ENCODE results near the gene DTX1.
A peak's percentile ranks its signal among the peaks of the same experiment; 100 is the strongest.

Gene DTX1

DNA sequence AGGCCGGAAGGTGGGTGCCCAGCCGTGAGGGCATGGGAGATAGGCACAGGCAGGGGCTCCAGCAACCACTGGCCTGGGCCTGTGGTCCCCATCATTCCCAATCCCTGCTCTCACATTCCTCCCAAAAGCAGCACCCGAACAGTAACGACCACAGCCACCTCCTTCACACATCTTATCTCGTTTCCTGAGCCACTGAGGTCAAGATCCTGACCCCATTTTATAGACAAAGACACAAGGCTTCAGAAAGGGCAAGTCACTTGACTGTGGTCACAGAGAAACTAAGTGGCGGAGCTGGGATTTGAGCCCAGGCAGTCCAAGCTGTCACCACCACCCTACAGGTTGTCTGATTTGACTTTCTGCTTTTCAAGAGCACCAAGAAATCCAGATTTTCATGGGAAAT lies 38.9 kb downstream of the DTX1 start:
- DNase-seq (ENCODE audit: low read depth), result no peak

DNA sequence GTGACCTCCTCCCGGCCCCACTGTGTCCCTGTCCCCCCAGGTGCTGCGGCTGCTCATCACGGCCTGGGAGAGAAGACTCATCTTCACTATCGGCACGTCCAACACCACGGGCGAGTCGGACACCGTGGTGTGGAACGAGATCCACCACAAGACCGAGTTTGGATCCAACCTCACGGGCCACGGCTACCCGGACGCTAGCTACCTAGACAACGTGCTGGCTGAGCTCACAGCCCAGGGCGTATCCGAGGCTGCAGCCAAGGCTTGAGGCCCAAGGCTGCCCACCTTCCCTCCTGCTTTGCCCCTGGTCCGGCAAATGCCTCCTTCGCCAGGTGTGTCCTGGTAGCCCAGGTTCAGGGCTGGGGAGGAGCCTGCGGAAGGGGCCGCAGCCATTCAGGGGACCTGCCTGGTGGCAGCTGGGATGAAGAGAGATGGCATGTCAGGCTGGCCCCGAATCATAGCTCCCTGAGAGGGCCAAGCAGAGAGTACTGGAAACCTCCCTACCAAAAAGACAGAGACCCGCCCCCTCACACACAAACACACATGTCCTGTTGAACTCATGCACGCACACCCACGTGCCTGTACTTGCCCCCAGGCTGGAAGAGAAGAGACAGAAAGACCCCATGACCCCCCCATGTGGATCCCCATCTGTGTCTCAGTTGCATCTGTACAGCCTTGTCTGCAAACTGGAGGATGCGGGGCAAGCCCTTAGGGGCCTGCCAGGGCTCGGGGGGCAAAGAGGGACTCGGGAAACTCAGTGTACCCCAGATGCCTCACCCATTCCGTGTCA lies 40.3 kb downstream of the DTX1 start:
- no peak for DNase-seq (ENCODE audit: low read depth)

DNA sequence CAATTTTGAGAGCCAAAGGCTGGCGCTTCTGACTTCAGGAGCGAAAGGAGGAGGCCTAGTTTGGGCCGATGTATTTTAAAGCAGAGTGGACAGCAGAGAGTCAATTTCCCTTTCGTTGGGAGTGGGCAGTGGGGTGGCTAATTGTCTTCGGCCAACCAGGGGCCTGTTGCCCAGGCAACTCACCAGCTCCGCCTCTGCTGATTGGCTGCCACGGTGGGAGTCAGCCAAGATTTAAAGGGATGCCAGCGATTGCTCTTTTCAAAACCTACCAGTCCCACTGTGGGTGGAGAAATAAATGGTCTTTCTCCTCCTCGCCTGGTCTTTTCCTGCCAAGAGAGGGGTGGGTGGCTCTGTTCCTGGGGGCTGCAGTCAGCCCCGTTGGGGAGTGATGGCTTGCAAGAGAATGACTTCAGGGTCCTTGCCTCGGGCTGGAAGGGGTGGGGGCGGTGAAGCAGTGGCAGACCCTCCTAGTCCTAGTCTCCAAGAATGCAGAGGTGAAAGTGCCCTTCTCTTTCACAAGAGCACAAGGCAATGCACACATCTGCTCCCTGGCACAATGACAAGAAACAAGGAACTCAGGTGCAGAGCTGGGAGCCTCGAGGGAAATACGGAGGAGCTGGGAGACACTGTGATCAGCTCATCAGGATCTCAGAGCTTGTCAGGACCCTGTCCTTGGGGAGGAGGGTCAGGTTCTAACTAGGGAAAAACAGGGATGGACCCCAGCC lies 41.3 kb downstream of the DTX1 start:
- no peak for DNase-seq (ENCODE audit: low read depth)

DNA sequence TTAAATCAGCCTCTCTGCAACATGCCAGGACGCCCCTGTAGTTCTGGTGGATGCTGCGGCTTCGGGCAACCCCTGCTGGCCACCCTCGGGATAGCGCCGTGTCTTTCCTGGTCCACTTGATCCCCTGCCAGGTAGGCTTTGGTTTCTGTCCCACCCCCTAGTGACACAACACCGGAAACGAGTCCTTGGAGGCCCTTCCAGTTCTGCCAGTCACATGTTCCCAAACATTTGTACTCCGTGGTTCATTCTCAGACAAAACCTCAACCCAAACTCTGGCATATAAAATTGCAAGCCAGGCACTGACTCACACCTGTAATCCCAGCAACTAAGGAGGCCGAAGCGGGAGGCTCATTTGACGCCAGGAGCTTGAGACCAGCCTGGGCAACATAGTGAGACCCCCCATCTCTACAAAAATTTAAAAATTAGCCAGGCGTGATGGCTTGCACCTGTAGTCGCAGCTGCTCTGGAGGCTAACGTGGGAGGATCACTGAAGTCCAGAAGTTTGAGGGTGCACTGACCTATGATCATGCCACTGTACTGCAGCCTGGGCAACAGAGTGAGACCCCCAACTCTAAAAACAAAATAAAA lies 42.0 kb downstream of the DTX1 start:
- DNase-seq (ENCODE audit: low read depth), result peak; percentile 58

DNA sequence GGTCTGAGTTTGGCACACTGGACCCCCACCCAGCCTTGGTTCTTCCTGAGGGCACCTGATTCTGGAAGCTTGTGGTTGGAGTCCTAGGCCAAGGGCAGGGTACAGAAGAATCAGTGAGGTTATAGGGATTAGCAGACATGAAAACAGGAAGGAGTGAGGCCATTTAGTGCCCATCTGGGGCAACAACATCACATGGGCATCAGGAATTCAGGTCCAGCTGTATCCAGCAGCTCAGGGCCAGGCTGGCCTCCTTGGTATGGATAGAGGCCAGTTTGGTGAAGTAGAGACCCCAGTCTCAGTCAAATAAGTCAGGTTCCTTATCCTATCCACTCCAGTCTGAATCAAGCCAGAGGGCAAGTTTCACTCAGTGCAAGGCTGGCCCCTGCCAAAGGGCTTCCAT lies 42.8 kb downstream of the DTX1 start:
- DNase-seq (ENCODE audit: low read depth), result no peak

DNA sequence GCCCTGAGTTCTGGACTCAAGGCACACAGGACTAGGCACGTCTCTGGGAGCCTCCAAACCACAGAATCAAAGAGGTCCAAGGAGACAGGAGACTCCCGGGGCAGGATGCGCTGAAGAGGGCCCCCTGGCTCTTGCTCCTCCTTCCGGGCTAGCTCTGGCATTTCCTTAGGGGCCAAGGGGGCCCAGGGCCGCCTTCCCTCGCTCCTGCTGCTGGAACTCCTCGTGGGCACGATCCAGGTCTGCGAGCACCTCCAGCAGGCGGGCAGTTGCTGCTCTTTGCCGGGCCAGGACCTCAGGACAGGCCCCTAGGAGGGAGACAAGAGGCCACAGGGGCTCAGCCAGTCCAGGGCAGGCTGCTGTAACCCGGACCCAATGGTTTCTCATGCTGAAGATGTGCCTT lies 43.2 kb downstream of the DTX1 start:
- no peak for DNase-seq (ENCODE audit: low read depth)

DNA sequence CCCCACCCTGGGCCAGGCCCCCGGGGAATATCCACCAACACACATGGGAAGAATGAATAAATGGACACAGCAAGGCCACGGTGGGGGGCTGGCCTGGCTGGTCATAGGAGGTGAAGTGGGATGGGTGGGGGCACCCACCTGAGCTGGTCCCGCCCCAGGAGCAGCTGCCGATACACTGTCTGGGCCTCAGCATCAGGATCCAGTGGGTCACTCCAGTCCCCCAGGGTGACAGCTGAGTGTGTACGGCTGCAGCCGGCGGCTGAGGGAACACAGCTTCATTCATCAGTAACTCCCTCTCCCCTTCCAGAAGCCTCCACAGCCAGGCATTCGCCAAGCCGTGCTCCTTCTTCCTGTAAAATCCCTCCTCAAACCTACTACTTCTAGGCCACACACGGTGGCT lies 45.2 kb downstream of the DTX1 start:
- DNase-seq (ENCODE audit: low read depth), result no peak

DNA sequence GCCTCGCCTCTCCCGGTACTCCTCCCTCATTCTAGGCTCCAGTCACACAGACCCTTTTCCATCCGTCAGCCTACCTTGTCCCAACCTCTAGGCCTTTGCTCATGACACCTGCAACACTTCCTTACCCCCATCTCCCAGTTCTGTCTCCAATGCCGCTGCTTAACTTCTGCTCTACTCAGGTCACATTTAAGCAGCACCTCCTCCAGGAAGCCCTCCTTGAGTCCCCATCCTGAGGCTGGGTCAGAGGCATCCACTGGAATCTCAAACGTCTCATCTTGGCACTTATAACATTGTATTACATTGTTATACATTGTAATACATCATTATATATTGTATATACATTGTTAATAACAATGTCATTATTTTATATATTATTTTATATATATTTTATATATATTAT lies 46.3 kb downstream of the DTX1 start:
- DNase-seq (ENCODE audit: low read depth), result no peak

DNA sequence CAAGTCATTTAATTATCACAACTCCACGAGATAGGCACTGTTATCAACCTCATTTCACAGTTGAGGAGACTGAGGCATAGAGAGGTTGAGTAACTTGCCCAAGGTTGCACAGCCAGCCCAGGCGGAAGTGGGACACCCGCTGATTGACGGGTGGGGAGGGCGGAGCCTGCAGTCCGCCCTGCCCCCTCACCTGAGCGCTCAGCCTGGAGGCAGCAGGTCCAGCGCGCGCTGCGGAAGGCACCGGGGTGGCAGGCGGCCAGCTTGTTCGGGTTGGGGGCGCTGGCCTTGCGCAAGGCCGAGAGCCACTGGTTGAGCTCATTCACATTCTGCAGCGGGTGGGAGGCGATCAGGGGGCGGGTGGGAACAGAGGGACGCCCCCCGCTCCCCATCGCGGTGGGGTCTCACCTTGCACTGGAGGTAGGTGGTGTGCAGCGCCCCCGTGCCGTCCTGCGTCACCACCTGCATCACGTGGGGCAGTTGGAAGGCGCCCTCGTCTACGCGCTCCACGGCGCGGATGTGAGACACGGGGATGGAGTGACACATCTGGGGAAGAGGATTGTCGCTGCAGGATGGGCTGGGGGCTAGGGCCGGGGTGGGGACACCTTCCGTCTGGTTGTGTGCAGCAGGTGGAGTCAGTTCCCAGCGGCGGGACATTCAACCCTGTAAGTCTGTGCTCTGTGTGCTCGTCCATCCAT lies 47.4 kb downstream of the DTX1 start:
- peak; percentile 32 for DNase-seq (ENCODE audit: low read depth)

DNA sequence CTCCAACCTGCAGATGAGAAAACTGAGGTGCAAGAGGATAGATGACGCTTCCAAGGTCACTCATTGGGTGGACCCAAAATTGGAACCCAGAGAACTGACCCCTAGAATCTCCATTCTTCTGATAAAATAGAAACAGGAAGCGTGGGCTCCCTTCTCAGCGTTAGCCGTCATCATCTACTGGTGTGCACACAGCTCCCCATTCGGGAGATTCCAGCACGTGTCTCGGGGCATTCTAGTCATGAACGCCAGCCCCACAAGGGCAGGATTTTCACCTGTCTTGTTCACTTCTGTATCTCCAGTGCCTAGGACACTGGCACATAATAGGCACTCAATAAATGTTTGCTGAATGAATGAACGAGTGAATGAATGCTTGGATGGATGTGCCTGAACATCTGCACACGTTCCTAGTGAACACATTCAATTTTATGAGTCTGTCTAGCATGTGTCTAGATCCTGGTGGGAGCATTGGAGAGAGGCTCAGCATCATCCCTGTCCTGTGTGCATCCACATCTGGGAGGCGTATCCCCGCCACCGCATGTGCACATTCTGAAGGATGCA lies 48.5 kb downstream of the DTX1 start:
- DNase-seq (ENCODE audit: low read depth), result no peak

DNA sequence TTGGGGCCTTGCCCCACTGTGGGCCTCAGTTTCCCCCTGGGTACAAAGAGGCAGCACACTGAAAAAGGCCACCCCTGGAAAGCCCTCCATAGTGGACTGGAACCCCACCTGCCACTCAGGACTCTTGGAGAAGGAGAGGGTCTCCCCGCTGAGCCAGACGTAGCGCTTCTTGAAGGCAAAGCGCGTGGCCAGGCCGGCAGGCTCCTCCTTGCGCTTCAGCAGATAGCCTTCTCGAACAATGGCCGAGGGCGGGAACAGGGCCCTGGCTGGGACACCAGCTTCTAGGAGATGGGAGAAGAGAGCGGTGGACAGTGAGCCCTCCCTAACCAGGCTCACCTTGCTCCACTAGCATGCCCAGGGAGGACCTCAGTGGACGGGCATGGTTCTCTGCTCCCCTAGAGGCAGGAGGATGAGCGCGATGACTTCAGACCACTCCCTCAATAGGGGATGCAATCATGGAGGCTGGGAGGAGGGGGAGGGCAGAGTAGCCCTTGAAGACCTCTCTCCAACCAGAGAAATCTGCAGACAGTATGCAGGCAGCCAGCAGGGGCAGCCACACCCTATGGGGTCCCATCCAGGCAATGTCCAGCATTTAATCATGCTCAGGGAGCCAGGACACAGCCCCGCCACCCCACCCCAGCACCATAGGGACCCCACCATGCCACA lies 49.2 kb downstream of the DTX1 start:
- no peak for DNase-seq (ENCODE audit: low read depth)

DNA sequence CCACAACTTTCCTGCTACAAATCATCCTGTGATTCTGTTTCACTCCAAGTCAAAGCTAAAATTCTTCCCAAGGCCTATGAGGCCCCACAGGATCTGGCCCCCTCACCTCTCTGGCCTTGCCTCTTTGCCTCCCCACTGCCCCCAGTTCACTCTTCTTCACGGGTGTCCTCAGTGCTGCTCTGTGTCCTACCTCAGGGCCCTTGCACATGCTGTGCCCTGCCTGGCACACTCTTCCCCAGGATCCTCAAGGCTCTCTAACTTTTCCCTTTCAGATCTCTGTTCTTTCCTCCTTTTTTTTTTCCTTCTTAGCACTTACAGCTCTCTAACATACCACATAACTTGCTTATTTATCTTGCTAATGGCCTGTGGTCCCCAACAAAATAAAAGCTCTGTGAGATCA lies 49.8 kb downstream of the DTX1 start:
- no peak for DNase-seq (ENCODE audit: low read depth)

DNA sequence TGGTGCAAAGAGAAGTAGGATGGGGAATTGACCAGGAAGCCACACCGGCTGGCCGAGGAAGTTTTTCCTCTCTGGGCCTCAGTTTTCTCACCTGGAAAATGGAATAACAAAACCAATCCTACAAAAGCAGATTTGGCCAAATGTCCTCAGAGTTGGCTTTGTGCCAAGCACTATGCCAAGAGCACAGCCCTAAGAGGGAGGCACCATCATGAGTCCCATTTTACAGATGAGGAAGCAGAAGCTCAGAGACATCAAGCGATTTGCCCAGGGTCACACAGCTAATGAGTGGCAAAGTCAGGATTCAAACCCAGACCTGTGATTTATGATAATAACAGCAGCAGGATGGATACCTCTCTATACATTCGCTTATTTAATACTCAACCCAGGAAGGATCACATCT lies 51.8 kb downstream of the DTX1 start:
- no peak for DNase-seq (ENCODE audit: low read depth)

DNA sequence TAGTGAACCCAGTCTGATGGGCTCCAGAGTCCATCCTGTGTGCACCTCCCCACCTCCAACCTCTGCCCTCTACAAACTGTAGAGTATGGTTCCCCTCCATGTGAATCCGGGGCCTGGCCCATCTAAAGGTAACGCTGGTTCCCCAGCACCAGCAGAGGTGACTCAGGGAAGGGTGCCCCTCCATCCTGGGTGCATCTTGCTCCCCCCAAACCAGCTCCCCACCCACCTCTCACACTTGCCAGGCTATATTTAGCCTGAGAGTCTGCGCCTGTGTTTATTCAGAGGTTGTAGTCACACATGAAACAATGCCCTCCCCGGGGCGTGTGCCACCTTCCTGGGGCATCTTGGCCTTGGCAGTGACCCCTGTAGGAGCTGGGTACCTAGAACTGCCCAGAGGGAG lies 52.8 kb downstream of the DTX1 start:
- no peak for DNase-seq (ENCODE audit: low read depth)

DNA sequence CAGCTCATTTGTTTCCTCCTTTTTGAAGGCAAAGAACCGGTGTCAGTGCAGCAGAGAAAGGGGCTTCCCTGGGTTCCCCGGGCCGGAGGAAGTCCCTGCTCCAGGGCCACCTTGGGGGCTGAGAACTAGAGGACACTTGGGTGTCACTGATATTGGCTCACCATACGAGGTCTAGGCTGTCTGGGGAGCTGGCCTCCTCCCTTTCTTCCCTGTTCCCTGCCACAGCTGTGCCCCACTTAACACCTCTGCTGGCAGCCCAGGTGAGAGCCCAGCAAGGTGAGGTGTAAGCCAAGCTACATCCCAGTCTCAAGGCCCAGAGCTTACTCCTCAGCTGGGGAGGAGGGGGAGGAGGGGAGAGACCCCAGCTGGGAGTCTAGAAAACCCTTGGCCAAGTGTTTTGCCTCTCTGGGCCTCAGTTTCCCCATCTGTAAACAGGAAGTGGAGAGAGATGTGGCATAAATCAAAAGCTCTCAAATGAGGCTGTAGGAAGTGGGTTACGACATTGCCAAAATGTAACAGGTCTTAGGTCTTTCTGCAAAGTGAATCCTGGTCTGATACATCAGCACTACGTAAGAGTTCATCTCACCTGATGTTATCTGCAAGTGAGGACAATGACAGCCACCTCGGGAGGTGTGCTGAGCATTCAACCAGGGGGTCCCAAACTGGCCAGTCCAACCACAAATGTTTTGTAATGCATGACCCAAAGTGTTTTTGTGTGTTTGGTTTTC lies 53.5 kb downstream of the DTX1 start:
- DNase-seq (ENCODE audit: low read depth), result no peak

DNA sequence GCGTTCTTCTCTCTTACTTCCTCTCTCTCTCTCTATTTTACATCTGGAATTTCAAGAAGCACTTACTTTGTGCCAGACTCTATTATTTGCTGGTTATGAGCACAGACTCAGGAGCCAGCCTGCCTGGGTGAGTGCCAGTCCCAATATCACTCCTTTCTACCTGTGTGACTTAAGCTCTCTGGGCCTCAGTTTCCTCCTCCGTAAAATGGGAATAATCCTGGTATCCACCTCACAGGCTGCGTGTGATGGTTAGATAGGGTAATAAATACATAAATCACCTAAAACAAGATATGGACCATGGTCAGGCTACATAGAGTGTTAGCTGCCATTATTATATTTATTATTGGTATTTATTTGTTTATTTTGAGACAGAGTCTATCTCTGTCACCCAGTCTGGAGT lies 54.7 kb downstream of the DTX1 start:
- DNase-seq (ENCODE audit: low read depth), result no peak

DNA sequence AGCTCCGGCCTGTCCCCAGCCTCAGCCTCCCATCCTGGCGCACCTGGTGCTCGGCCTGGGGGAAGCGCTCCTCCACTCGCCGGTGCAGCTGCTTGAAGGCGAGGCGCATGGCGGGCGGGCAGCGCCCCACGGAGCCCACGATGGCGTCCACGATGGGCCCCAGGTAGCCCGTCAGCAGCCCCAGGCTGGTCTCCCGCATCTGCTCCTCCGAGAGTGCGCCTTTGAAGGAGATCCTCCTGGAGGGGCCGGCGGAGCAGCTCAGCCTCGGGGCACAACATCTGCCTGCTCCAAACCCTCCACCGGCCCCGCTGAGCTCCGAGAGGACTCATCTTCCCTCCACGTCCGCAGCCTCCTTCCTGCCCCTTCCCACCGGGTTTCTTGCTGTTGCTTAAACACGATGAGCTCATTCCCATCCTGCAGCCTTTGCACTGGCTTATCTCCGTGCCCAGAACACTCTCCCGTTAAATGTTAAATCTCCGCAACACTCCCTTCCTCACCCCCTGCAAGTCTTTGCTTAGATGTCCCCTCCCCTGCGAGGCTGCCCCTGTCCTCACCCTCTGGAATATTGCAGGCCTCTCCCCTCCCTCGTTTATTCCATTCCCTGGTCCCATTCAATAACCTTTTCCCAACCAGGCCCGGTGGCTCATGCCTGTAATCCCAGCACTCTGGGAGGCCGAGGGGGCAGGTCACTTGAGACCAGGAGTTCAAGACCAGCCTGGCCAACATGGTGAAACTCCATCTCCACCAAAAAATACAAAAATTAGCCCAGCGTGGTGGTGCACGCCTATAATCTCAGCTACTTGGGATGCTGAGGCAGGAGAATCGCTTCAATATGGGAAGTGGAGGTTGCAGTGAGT lies 55.7 kb downstream of the DTX1 start:
- no peak for DNase-seq (ENCODE audit: low read depth)

DNA sequence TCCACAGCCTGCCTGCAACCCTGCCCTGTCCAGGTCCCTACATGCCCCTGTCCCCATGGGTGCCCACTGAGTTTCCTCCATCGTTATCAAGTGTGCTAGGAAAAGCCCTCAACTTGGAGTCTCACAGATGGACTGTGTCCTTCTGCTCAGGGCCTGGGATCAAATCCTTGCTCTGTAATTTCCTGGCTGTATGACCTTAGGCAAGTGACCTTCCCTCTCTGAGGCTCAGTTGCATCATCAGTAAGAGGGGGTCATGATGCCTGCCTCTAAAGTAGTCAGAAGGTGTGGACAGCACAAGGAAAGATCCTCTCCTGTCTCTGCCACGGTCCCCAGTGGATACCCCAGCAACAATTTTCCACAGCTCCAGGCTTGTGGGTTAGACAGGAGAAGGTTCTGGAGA lies 56.9 kb downstream of the DTX1 start:
- DNase-seq (ENCODE audit: low read depth), result no peak

DNA sequence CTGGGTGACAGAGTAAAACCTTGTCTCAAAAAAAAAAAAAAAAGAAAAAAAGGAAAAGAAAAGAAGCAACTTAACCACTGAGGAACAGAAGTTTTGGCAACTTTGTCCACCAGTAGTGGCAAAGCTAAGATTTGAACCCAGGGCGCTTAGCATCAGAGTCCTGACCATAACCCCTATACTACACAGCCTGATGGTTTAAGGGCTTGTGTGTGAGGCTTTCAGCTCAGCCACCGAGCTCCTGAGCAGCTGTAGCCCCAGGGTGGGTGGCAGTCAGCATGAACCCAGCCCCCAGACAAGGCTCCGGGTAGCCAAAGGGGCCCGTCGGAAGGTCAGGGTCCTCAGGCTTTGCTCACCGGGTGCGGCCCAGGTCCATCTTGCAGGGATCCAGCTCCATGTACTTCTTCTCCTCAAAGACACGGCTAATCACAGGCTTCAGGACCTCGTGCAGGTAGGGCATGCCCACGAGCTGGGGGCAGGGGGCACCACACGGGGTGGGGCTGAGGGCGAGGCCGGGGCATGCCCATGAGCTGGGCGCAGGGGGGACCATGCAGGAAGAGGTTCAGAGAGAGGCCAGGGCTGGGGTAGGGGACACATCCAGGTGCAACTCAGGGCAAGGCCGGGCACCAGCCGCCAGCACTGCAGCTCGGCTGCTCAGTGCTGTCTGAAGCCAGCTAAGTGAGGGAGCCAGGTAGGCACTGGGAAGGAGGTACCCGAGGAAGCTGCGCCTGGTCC lies 58.1 kb downstream of the DTX1 start:
- no peak for DNase-seq (ENCODE audit: low read depth)
